ENCODE results near the gene FANCE. TPM values are rescaled to one million over a fixed set of nuclear protein-coding genes. Genes with fewer than 3 reads are reported as not detected.

FANCE gene
- total and polyA plus RNA-seq, 2 donors: 5.0 to 7.0 TPM

DNA sequence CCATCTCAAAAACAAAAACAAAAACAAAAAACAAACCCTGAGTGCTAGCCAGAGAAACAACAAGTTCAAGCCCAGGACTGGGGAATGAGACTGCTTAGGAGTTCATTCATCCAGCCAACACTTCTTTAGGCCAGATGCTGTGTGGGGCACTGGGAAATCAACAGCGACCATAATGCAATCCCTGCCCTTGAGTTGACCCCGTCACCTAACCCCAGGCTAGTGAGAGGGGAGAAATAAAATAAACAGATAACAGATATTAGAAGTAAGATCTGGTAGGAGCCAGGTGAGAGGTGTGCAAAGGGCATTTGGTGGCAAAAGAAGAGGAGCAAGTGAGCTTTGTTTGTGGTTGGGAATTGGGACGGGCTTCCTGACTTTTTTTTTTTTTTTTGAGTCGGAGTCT lies 11.2 kb downstream of the FANCE start:
- no peaks in the 10 kb centered on the region for H3K4me1 ChIP-seq (ENCODE audit: insufficient read depth)
- no peak overlapping the region for H3K4me3 ChIP-seq (ENCODE audit: low read depth, low read length)
- 94% methylated on average over 4 of the region's 4 CpGs for WGBS
- H3K36me3 ChIP-seq (ENCODE audit: insufficient read depth): no peaks in the 10 kb centered on the region
- DNase-seq (ENCODE audit: extremely low spot score): no peak
- no peak overlapping the region for H3K27ac ChIP-seq (ENCODE audit: low read depth)

- WGBS: 97% methylated on average over 1 of the region's 1 CpG
- H3K4me3 ChIP-seq (ENCODE audit: low read depth, low read length): no peak overlapping the region
- no peaks in the 10 kb centered on the region for H3K36me3 ChIP-seq (ENCODE audit: insufficient read depth)
- no peaks in the 10 kb centered on the region for H3K4me1 ChIP-seq (ENCODE audit: insufficient read depth)
- no peak for DNase-seq (ENCODE audit: extremely low spot score)
- H3K27ac ChIP-seq (ENCODE audit: low read depth): no peak overlapping the region
These were observed 13.5 kb downstream of the FANCE start for GRCh38 chr6:35465646-35466045.

GRCh38 chr6:35468181-35468979 lies 16.2 kb downstream of the FANCE start, which contains the start of gene RPL10A:
Gene RPL10A (plus strand): TSS chr6:35468401. CDS start chr6:35468435, 34 bp downstream.
- WGBS: under 1% methylated on average over 86 of the region's 86 CpGs
- peak; percentile 96 for DNase-seq (ENCODE audit: extremely low spot score)
- peak within 1 kb of the TSS; percentile 71 for H3K4me3 ChIP-seq (ENCODE audit: low read depth, low read length)
- H3K4me1 ChIP-seq (ENCODE audit: insufficient read depth): no peaks in the 10 kb centered on the region
- H3K36me3 ChIP-seq (ENCODE audit: insufficient read depth): no peaks in the 10 kb centered on the region
- peak within 1 kb of the TSS; percentile 91 for H3K27ac ChIP-seq (ENCODE audit: low read depth)

DNA sequence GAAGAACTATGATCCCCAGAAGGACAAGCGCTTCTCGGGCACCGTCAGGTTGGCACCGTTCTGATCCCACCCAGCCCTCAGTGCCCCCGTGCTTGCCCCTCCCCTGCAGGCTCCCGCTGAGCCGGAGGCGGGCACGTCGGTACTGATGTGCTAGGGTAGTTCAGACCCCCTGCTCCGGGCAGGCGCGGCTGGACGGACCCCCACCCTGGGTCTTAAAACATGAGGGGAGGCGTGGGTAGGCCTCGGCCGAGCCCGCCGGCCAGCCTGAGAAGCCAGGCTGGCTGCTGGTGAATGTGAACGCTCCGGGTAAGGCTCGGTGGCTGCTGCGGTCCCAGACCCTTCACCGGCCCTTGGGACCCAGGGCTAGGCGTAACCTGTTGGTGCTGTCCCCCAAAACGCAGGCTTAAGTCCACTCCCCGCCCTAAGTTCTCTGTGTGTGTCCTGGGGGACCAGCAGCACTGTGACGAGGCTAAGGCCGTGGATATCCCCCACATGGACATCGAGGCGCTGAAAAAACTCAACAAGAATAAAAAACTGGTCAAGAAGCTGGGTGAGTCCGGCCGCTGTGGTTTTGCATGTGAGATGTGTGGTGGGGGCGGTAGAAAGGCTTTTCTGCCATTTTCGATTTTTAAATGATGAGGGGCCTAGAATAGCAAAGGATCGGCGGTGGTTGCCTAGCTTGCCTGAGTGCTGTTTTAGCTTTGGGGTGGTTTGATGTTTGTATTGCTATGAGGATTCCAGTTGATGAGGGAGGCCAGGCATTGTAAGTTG lies 17.0 kb downstream of the FANCE start:
- Histone ChIP-seq H3K4me3 (ENCODE audit: low read depth, low read length) (peak overlapping the region; percentile 71), H3K36me3 (ENCODE audit: insufficient read depth) (no peaks in the 10 kb centered on the region), H3K4me1 (ENCODE audit: insufficient read depth) (no peaks in the 10 kb centered on the region), H3K27ac (ENCODE audit: low read depth) (peak overlapping the region; percentile 91)
- no peak for DNase-seq (ENCODE audit: extremely low spot score)
- 4% methylated on average over 37 of the region's 37 CpGs for WGBS

- DNase-seq (ENCODE audit: extremely low spot score): no peak
- H3K4me3 ChIP-seq (ENCODE audit: low read depth, low read length): peak overlapping the region; percentile 71
- H3K4me1 ChIP-seq (ENCODE audit: insufficient read depth): no peaks in the 10 kb centered on the region
- H3K36me3 ChIP-seq (ENCODE audit: insufficient read depth): no peaks in the 10 kb centered on the region
- H3K27ac ChIP-seq (ENCODE audit: low read depth): no peak overlapping the region
- 35% methylated on average over 18 of the region's 18 CpGs for WGBS
These were observed 17.9 kb downstream of the FANCE start for GRCh38 chr6:35469751-35470662.

GRCh38 chr6:35470663-35471120 lies 18.6 kb downstream of the FANCE start:
- Histone ChIP-seq H3K27ac (ENCODE audit: low read depth) (no peak overlapping the region), H3K4me1 (ENCODE audit: insufficient read depth) (no peaks in the 10 kb centered on the region)
- 51% methylated on average over 3 of the region's 3 CpGs for WGBS

DNA sequence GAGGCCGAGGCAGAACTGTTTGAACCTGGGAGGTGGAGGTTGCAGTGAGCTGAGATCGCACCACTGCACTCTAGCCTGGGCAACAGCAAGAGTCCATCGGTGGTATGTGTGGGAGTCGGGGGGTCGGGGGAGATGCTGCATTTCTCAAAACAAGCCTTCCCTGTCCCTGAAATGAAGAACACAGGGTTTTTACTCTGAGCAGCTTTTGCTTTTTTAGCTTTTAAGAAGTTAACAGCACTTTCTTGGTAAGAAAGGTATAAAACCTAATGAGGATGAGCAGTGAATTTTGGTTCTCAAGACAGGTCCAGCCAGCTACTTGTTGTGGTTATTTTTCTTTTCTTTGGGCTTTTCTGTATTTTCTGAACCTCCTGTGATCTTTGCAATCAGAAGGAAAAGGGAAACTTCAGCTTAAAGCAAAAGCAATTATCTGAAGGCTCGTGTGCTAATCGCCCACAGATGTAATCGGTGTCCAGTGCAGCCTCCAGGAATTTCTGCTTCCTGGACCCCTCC lies 19.8 kb downstream of the FANCE start:
- Histone ChIP-seq H3K4me3 (ENCODE audit: low read depth, low read length) (no peak overlapping the region), H3K4me1 (ENCODE audit: insufficient read depth) (no peaks in the 10 kb centered on the region), H3K27ac (ENCODE audit: low read depth) (no peak overlapping the region), H3K36me3 (ENCODE audit: insufficient read depth) (no peaks in the 10 kb centered on the region)
- WGBS: 52% methylated on average over 8 of the region's 8 CpGs
- DNase-seq (ENCODE audit: extremely low spot score): no peak

More at GRCh38 chr6:35470663-35471120, 18.6 kb downstream of the FANCE start:
- Histone ChIP-seq H3K4me3 (ENCODE audit: low read depth, low read length) (no peak overlapping the region), H3K36me3 (ENCODE audit: insufficient read depth) (no peaks in the 10 kb centered on the region)
- no peak for DNase-seq (ENCODE audit: extremely low spot score)

GRCh38 chr6:35473075-35473849 lies 21.1 kb downstream of the FANCE start:
- no peaks in the 10 kb centered on the region for H3K4me1 ChIP-seq (ENCODE audit: insufficient read depth)
- DNase-seq (ENCODE audit: extremely low spot score): no peak
- H3K4me3 ChIP-seq (ENCODE audit: low read depth, low read length): no peak overlapping the region
- no peak overlapping the region for H3K27ac ChIP-seq (ENCODE audit: low read depth)
- WGBS: 82% methylated on average over 9 of the region's 9 CpGs
- no peaks in the 10 kb centered on the region for H3K36me3 ChIP-seq (ENCODE audit: insufficient read depth)

DNA sequence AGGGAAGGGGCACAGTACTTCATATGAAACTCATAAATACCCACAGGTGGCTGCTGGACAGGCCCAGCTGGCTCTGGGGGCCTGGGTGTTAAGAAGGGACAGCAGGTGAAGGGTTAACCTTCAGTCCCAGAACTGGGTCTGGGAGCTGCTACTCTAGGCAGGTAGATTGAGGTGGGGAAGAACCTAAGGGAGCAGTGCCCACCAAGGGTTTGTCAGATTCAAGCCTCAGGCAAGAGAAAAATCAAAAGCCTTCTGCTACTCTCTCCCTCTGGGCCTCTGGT lies 21.7 kb downstream of the FANCE start:
- Histone ChIP-seq H3K4me3 (ENCODE audit: low read depth, low read length) (no peak overlapping the region), H3K27ac (ENCODE audit: low read depth) (no peak overlapping the region), H3K4me1 (ENCODE audit: insufficient read depth) (no peaks in the 10 kb centered on the region), H3K36me3 (ENCODE audit: insufficient read depth) (no peaks in the 10 kb centered on the region)
- no peak for DNase-seq (ENCODE audit: extremely low spot score)

- Histone ChIP-seq H3K36me3 (ENCODE audit: insufficient read depth) (no peaks in the 10 kb centered on the region), H3K4me3 (ENCODE audit: low read depth, low read length) (no peak overlapping the region), H3K4me1 (ENCODE audit: insufficient read depth) (no peaks in the 10 kb centered on the region), H3K27ac (ENCODE audit: low read depth) (no peak overlapping the region)
- DNase-seq (ENCODE audit: extremely low spot score): no peak
- WGBS: 86% methylated on average over 14 of the region's 14 CpGs
These were observed 22.2 kb downstream of the FANCE start for GRCh38 chr6:35474131-35474941.

- WGBS: 89% methylated on average over 20 of the region's 20 CpGs
- Histone ChIP-seq H3K27ac (ENCODE audit: low read depth) (no peak overlapping the region), H3K4me1 (ENCODE audit: insufficient read depth) (no peaks in the 10 kb centered on the region), H3K36me3 (ENCODE audit: insufficient read depth) (no peaks in the 10 kb centered on the region), H3K4me3 (ENCODE audit: low read depth, low read length) (no peak overlapping the region)
- no peak for DNase-seq (ENCODE audit: extremely low spot score)
These were observed 22.9 kb downstream of the FANCE start for GRCh38 chr6:35474942-35475570.

- DNase-seq (ENCODE audit: extremely low spot score): no peak
- no peak overlapping the region for H3K27ac ChIP-seq (ENCODE audit: low read depth)
- no peaks in the 10 kb centered on the region for H3K4me1 ChIP-seq (ENCODE audit: insufficient read depth)
- no peaks in the 10 kb centered on the region for H3K36me3 ChIP-seq (ENCODE audit: insufficient read depth)
- no peak overlapping the region for H3K4me3 ChIP-seq (ENCODE audit: low read depth, low read length)
- WGBS: 79% methylated on average over 4 of the region's 4 CpGs
These were observed 23.4 kb downstream of the FANCE start for GRCh38 chr6:35475573-35475972.

All from urinary bladder (tissue), 4 donors.